GM11168 (cell line): ENCODE results near the gene ANTXRL.

Experiments
- in situ Hi-C: fragments of 300-500 bp; cut with MboI; formaldehyde crosslinking; loops from one replicate; pipeline ENCODE4 v1.12.0; 2022; ENCODE audit warnings: low sequenced_read_pairs; ENCODE audit not compliant: unreplicated experiment

The ANTXRL gene

DNA sequence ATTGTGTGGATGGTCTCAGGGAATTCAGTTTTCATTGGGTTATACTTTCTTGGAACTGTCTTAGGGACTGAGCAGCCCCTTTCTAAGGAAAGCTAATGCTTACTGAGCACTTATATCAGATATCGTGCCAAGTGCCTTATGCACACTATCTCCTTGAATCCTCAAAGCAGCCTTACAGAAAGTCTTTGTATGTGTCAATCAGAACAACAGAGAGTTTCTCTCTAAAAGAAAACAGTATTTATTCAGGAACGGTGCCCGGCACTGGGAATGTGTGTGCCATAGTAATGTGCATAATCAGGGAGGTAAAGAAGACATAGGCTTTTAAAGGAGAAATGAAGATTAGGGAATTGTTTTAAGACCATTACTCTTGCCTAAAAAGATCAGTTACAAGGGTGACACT lies 17.3 kb downstream of the ANTXRL start:
- in situ Hi-C loops: loop anchor here (25.0 kb wide), 1 partner anchor 258 kb away; the partner anchor contains the start of gene GPRIN2

- in situ Hi-C loops: loop anchor here (25.0 kb wide), 1 partner anchor 258 kb away; the partner anchor contains the start of gene GPRIN2
These were observed 17.9 kb downstream of the ANTXRL start for GRCh38 chr10:46304671-46305070.

DNA sequence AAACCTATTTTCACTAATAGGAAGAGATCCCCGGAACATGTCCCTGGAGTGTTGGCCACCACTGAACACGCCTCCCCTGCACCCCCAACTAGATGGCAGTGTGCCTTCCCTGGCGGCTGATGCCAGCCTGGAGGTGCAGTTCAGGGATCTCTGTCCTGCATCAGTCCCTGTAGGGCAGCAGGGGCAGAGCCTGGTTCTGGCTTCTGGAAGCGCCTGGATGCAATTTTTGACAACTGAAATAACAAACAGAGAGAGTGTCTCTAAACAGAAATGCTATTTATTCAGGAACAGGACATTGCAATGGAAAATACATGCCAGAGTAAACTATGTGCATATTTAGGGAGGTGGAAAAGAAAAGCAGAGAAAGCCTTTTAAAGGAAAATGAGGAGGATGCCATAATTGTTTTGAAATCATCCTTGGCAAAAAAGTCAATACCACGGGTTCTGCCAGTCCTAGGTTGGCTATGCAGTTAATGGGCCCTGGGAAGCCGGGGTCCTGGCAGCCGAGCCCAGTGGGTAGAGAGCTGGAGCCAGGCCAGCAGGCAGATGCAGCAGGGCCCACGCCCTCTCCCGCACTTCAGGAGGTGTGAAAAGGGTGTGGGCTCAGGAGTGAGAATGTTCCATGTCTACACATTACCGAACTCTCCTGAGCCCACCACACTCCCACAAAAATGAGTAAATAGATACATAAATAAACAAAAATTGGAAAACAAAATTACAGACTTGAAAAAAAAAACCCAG lies 18.5 kb downstream of the ANTXRL start:
- in situ Hi-C loops: loop anchor here (25.0 kb wide), 1 partner anchor 257 kb away; the partner anchor contains the start of gene GPRIN2

- in situ Hi-C loops: loop anchor here (25.0 kb wide), 1 partner anchor 256 kb away; the partner anchor contains the start of gene GPRIN2
These were observed 19.2 kb downstream of the ANTXRL start for GRCh38 chr10:46305986-46306385.

GRCh38 chr10:46306516-46307184 lies 19.9 kb downstream of the ANTXRL start:
- in situ Hi-C loops: loop anchor here (25.0 kb wide), 1 partner anchor 256 kb away; the partner anchor contains the start of gene GPRIN2

DNA sequence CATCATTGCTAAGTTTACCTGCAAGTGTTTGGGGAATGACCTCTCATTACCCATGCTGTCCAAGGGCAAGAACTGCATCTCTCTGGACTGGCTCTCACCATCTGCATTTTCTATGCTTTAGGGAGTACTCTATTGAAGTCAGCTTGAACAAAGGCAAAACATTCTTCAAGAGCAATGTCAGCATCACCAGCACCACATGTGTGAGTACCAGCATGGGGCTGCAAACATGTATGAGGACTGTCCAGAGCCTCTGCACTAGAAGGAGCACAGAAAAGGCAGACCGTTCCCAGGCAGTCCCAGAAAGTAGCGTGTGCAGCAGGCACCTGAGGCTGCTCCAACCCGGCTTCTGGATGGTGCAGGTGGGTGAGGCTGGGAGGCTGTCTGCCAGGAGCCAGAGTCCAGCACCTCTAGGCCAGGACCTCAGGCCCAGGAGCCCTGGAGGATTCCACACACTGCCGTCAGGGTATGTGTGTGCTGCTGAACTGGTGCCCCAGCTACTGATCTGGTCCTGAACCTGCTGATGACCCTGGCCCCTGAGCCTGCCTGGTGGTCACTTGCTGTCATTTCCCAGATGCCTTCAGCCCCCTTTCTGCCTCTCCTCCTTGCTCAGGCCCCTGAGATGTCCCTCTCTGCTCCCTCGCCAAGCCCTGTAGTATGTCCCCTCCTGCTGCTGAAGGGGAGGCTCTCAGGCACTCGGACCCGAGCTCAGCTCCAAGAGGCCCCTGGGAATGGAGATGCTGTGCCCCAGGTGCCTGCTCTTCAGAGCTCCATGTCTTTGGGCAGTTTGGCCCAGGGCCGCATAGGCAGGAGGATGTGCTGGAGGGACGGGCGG lies 20.7 kb downstream of the ANTXRL start:
- in situ Hi-C loops: loop anchor here (25.0 kb wide), 1 partner anchor 255 kb away; the partner anchor contains the start of gene GPRIN2

DNA sequence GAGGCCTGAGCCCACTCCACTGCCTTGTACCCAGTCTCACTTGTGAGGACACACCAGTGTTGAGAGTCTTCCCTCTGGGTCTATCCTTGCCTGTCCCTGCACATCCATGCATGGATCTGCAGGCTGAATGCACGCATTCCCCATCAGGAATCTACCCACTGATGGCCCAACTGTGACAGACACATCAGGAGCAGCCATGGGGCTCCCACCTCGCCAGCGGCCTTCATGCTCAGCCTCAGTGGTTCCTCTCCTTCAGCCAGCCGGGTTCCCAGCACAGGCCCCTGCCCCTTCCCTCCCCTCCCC lies 21.3 kb downstream of the ANTXRL start:
- in situ Hi-C loops: loop anchor here (25.0 kb wide), 1 partner anchor 254 kb away; the partner anchor contains the start of gene GPRIN2

DNA sequence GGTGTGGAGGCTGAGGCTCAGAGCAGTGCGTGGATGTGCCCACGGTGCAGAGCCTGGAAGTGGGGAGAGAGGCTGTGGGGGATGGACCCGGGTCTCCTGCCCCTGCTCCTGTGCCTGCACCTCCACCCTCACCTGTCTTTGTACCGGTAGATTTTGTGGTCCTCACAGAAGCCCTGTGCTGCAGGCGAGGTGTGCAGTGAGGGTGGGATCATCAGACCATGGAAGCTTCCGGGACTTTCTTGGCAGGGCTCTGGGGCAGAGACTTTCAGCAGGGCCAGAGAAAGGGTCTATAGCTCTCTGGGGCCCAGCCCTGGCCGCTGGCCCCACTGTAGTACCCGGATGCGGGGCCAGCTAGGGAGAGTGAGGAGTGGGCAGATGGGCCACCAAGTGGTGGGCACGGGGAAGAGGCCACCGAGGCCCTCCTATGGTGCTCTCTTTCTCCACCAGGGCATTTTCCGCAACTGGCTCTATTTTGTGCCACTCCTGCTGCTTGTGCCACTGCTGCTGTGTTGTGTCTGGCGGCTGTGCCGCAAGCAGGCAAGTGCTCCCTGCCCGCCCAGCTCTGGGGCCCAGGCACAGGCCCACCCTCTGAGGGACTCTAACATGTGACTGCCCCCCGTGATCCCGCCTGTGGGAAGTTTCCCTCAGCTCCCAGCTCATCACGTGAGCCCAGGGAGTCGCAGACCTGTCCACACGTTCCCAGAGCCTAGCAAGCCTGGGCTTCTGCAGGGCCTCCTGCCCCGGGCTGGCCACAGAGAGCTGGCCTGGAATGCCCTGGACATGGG lies 22.1 kb downstream of the ANTXRL start:
- in situ Hi-C loops: loop anchor here (25.0 kb wide), 1 partner anchor 253 kb away; the partner anchor contains the start of gene GPRIN2

- in situ Hi-C loops: loop anchor here (25.0 kb wide), 1 partner anchor 253 kb away; the partner anchor contains the start of gene GPRIN2
These were observed 22.8 kb downstream of the ANTXRL start for GRCh38 chr10:46309511-46310142.

- in situ Hi-C loops: loop anchor here (25.0 kb wide), 1 partner anchor 252 kb away; the partner anchor contains the start of gene GPRIN2
These were observed 23.3 kb downstream of the ANTXRL start for GRCh38 chr10:46310143-46310514.

DNA sequence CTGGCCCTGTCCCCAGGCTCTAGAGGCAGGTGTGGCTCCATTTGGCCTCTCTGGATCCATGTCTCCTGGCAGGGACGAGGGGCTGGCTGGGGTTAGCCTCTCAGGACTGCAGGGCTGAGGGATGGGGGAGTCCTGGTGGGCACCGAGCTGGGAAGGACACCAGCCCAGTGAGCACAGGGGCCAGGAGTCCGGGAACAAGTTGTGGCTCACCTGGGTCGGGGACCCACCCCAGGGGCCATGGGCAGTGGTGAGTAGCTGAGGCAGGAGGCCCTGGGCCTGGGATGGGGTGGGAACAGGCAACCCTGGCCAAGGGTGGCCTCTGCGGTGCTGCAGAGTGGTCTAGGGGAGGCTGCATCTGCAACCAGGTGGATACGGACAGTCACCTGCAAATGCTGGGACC lies 24.1 kb downstream of the ANTXRL start:
- in situ Hi-C loops: loop anchor here (25.0 kb wide), 1 partner anchor 251 kb away; the partner anchor contains the start of gene GPRIN2

DNA sequence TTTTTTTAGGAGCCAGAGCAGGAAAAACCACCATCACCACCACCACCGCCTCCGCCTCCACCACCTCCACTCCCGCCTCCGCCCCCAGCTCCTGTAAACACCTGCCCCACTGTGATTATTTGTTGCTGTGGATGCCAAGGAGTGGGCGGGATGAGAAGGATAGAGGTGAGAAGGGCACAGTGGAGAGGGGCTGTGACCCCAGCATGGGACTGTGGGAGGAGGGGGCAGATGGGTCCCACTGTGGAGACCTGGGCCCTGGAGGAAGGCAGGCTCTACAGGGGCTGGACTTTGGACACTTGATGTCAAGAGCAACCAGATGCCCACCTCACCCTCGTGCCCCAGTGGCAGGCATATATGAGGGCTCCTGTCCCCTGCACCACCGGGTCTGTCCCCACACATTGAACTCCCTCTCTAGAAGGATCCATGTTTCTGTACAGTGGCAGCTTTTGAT lies 24.7 kb downstream of the ANTXRL start:
- in situ Hi-C loops: loop anchor here (25.0 kb wide), 1 partner anchor 251 kb away; the partner anchor contains the start of gene GPRIN2

DNA sequence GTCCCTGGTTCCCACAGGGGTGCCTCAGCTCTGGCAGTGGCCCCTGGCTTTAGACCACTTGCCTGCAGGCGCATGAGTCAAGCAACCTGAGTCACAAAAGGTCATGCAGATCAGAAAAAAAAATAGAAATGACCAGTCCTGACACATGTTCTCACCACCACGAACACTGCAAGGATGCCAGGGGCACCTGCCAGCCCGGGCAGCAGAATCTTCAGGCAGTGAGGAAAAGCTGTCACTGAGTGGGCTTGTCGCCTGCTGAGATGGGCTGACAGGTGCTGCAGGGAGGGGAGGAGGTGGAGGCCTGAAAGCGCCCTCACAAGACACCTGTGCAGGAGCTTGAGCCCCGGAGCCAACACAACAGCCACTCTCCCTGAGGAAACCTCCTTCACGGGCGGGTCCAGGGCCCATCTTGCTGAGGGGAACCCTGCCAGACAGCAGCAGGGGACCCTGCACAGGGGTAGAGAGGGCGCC lies 25.2 kb downstream of the ANTXRL start:
- in situ Hi-C loops: loop anchor here (25.0 kb wide), 1 partner anchor 250 kb away; the partner anchor contains the start of gene GPRIN2

DNA sequence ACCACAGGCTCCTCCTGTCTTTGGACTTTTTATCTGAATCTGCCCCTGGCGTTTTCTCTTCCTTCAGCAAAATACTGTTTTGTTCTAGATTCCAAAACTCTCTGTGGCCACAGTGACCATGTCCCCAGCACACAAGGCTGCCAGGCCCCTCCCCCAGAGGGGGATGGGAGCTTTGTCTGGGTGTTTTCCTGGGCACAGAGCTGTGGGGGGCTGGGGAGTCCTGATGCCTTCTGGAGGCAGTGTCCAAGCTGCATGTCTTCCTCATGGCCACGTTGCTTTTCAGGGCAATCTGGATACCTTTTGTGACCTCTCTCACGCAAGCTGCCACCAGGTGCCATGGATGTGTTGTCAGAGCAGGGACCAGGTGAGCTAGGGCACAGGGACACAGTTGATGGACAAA lies 26.2 kb downstream of the ANTXRL start:
- in situ Hi-C loops: loop anchor here (25.0 kb wide), 1 partner anchor 249 kb away; the partner anchor contains the start of gene GPRIN2

DNA sequence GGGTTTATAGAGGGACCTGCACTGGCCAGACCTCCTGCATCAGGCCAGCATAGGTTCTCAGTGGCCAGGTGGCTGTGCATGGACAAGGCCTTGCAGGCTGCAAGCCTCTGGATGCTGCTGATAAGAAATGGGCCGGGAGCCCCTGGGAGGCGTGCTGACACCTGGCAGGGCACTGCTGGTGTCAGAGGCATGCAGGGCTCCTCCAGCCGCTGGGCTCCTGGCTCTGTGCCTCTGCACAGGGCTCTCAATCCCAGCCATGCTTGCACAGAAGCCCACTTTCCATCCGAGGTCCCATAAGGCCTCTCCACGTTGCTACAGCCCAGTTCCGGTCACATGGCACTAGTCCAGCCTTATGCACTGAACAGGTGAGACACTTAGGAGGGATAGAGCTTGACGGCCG lies 27.3 kb downstream of the ANTXRL start:
- in situ Hi-C loops: loop anchor here (25.0 kb wide), 1 partner anchor 248 kb away; the partner anchor contains the start of gene GPRIN2

DNA sequence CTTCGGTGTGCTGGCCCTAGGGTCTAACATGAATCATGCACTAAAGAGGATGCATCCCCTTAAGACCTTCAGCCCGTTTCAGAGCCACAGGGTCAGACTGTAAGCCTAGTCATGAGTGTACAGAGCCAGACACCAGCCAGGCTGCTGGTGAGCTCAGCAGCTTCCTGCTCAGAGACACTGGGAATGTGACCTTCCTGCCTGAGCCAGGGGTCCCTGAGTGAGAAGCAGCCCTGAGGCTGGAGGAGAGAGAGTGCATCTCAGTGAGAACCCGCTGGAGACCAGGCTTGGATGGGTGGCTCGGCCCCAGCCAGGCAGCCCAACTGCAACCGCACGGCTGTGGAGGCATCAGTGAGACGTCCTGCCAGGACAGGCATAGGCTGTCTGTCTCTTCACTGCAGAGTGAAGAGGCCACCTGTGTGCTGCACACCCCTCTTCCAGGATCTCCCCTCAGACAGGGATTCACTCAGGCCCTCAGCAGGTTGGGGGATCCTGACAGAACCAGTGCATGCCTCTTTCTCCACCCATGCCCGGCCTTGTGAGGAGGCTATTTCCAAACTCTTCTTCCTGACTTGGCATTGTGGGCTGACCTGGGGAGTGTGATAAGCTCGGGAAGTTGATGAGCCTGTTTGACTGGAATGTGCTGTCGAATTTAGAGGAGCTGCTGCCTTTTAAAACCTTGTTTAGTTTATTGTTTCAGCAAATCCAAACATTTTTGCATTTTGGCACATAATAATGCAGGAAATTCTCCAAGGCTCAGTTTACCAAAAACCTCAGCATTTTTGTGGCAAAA lies 28.5 kb downstream of the ANTXRL start:
- in situ Hi-C loops: loop anchor here (5.0 to 25.0 kb wide), 2 partner anchors 68 to 247 kb away; partner anchors contain the start of gene GPRIN2

- in situ Hi-C loops: loop anchor here (5.0 to 25.0 kb wide), 2 partner anchors 70 to 245 kb away; partner anchors contain the start of gene GPRIN2
These were observed 30.6 kb downstream of the ANTXRL start for GRCh38 chr10:46317370-46317769.
